H1 (cell line): Measurements from ENCODE around the gene HMGB1. TPM values are rescaled to one million over a fixed set of nuclear protein-coding genes. Genes with fewer than 3 reads are reported as not detected.

Experiments used
- CBX5 ChIP-seq: fragments of 300-800, 300-1000 bp; sonication (generic); IDR thresholded peaks from 2 replicates; pipeline ENCODE4 v1.7.1; 2016; ENCODE audit warnings: antibody characterized with exemption, low read length, low read depth
- E2F6 ChIP-seq: IDR thresholded peaks from 2 replicates; pipeline ENCODE4 v1.6.1; 2012; ENCODE audit warnings: inconsistent platforms
- GTF2F1 ChIP-seq: IDR thresholded peaks from 2 replicates; pipeline ENCODE4 v1.6.1; 2012; ENCODE audit warnings: low read depth, low read length, improper control_type of control experiment, borderline replicate concordance
- JUND ChIP-seq: IDR thresholded peaks from 2 replicates; pipeline ENCODE4 v1.6.1; 2011; ENCODE audit warnings: mild to moderate bottlenecking, improper control_type of control experiment, low read length
- KDM1A ChIP-seq: fragments of 200-600, 300-600 bp; sonication (generic); IDR thresholded peaks from 2 replicates; pipeline ENCODE4 v1.7.1; 2016; ENCODE audit warnings: mild to moderate bottlenecking, low read length, borderline replicate concordance
- NRF1 ChIP-seq: IDR thresholded peaks from 2 replicates; pipeline ENCODE4 v1.6.1; 2011; ENCODE audit warnings: mild to moderate bottlenecking, low read depth, low read length, improper control_type of control experiment
- POU5F1 ChIP-seq: IDR thresholded peaks from 2 replicates; pipeline ENCODE4 v1.6.1; 2011; ENCODE audit warnings: low read depth, mild to moderate bottlenecking, low read length, moderate library complexity
- SAP30 ChIP-seq: fragments of 300-600 bp; sonication (generic); IDR thresholded peaks from 2 replicates; pipeline ENCODE4 v1.7.1; 2012; ENCODE audit warnings: low read length, moderate library complexity, mild to moderate bottlenecking, inconsistent platforms; ENCODE audit not compliant: insufficient read depth, insufficient replicate concordance
- polyA plus RNA-seq, 7 experiments: library from polyadenylated mRNA; depleted of rRNA in 3 of 7; stranded (reverse) in 5 of 7; unstranded in 2 of 7; fragments of >200 nt in 5 of 7; fragments of 200-250 nt in 2 of 7; gene quantifications; 1 replicate in 5 of 7; 2 replicates in 1 of 7; 4 replicates in 1 of 7; pipeline versions ENCODE4 v1.2.1 to v1.2.3, GENCODE V29; 2011 to 2013; ENCODE audit warnings: missing spikeins in 2 of 7, mixed read lengths in 2 of 7
- total RNA-seq: library from RNA; stranded (reverse); fragmentation: NEBNext Ultra II Directional; extraction: Animal tissue kit (Norgen Biotek cat#: 25700); gene quantifications from 2 replicates; pipeline ENCODE4 v1.2.1, GENCODE V29; 2021
- TF ChIP-seq, protein P1 (sequence below): fragments of 300-600 bp; sonication (generic); IDR thresholded peaks from 2 replicates; pipeline ENCODE4 v1.7.1; 2012; ENCODE audit warnings: low read length, moderate library complexity, mild to moderate bottlenecking, inconsistent platforms; ENCODE audit not compliant: insufficient replicate concordance

The HMGB1 gene
- total and polyA plus RNA-seq, 2 of the 8 experiments (the other 6 are each of a cell fraction or from before 2014, with no cell fraction given): 123 to 776 TPM

DNA sequence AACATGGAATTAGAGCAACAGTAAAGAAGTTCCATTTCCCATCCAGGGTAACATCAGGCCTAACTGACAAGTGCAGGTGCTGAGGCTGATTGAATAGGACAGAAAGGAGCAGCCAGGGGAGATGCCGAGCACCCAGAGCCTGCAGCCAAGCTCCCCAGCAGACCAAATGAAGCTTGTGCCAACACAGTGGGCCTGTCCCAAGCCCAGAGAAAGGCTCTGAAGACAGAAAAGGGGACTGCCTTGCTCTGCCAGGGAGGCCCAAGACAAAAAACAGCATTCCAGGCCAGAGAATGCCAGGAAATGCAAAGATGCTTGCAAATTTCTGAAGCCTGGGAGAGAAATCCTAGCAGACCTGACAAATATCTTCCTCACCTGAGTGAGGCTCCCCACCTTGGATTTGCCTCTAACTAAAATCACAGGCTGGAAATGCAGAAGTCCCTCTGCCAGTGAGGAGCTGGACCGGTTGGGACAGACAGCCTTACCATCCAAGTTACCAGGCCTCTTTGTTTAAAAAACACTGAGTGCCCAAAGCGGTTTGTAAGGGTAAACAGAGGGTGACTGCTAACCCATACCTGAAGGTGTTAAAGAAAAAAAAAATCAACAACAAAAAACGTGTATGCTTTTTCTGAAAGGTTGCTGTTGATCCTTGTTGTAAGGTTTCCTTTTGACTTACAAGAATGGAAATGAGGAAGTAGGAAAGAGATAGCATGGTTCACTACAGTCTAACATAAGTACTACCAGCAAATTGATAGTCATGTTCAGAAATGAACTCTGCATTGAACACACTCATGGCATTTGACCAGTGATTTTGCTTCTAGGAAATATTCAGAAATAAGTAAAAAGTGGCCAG is 11.8 kb upstream of the HMGB1 start (continued):
- TF ChIP-seq GTF2F1 (no peak), E2F6 (no peak), SAP30 (no peak), NRF1 (no peak), POU5F1 (no peak), KDM1A (no peak), CBX5 (no peak), JUND (no peak)
- TF ChIP-seq, protein P1, sequence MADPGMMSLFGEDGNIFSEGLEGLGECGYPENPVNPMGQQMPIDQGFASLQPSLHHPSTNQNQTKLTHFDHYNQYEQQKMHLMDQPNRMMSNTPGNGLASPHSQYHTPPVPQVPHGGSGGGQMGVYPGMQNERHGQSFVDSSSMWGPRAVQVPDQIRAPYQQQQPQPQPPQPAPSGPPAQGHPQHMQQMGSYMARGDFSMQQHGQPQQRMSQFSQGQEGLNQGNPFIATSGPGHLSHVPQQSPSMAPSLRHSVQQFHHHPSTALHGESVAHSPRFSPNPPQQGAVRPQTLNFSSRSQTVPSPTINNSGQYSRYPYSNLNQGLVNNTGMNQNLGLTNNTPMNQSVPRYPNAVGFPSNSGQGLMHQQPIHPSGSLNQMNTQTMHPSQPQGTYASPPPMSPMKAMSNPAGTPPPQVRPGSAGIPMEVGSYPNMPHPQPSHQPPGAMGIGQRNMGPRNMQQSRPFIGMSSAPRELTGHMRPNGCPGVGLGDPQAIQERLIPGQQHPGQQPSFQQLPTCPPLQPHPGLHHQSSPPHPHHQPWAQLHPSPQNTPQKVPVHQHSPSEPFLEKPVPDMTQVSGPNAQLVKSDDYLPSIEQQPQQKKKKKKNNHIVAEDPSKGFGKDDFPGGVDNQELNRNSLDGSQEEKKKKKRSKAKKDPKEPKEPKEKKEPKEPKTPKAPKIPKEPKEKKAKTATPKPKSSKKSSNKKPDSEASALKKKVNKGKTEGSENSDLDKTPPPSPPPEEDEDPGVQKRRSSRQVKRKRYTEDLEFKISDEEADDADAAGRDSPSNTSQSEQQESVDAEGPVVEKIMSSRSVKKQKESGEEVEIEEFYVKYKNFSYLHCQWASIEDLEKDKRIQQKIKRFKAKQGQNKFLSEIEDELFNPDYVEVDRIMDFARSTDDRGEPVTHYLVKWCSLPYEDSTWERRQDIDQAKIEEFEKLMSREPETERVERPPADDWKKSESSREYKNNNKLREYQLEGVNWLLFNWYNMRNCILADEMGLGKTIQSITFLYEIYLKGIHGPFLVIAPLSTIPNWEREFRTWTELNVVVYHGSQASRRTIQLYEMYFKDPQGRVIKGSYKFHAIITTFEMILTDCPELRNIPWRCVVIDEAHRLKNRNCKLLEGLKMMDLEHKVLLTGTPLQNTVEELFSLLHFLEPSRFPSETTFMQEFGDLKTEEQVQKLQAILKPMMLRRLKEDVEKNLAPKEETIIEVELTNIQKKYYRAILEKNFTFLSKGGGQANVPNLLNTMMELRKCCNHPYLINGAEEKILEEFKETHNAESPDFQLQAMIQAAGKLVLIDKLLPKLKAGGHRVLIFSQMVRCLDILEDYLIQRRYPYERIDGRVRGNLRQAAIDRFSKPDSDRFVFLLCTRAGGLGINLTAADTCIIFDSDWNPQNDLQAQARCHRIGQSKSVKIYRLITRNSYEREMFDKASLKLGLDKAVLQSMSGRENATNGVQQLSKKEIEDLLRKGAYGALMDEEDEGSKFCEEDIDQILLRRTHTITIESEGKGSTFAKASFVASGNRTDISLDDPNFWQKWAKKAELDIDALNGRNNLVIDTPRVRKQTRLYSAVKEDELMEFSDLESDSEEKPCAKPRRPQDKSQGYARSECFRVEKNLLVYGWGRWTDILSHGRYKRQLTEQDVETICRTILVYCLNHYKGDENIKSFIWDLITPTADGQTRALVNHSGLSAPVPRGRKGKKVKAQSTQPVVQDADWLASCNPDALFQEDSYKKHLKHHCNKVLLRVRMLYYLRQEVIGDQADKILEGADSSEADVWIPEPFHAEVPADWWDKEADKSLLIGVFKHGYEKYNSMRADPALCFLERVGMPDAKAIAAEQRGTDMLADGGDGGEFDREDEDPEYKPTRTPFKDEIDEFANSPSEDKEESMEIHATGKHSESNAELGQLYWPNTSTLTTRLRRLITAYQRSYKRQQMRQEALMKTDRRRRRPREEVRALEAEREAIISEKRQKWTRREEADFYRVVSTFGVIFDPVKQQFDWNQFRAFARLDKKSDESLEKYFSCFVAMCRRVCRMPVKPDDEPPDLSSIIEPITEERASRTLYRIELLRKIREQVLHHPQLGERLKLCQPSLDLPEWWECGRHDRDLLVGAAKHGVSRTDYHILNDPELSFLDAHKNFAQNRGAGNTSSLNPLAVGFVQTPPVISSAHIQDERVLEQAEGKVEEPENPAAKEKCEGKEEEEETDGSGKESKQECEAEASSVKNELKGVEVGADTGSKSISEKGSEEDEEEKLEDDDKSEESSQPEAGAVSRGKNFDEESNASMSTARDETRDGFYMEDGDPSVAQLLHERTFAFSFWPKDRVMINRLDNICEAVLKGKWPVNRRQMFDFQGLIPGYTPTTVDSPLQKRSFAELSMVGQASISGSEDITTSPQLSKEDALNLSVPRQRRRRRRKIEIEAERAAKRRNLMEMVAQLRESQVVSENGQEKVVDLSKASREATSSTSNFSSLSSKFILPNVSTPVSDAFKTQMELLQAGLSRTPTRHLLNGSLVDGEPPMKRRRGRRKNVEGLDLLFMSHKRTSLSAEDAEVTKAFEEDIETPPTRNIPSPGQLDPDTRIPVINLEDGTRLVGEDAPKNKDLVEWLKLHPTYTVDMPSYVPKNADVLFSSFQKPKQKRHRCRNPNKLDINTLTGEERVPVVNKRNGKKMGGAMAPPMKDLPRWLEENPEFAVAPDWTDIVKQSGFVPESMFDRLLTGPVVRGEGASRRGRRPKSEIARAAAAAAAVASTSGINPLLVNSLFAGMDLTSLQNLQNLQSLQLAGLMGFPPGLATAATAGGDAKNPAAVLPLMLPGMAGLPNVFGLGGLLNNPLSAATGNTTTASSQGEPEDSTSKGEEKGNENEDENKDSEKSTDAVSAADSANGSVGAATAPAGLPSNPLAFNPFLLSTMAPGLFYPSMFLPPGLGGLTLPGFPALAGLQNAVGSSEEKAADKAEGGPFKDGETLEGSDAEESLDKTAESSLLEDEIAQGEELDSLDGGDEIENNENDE: no peak
